Measurements from ENCODE around the gene TP53. TPM values are rescaled to one million over a fixed set of nuclear protein-coding genes. Genes with fewer than 3 reads are reported as not detected.

Gene TP53
- total and polyA plus RNA-seq, 10 of the 15 experiments (the other 5 are each of a cell fraction or from before 2014, with no cell fraction given), result 35.6 to 162 (median 75.9) TPM

DNA sequence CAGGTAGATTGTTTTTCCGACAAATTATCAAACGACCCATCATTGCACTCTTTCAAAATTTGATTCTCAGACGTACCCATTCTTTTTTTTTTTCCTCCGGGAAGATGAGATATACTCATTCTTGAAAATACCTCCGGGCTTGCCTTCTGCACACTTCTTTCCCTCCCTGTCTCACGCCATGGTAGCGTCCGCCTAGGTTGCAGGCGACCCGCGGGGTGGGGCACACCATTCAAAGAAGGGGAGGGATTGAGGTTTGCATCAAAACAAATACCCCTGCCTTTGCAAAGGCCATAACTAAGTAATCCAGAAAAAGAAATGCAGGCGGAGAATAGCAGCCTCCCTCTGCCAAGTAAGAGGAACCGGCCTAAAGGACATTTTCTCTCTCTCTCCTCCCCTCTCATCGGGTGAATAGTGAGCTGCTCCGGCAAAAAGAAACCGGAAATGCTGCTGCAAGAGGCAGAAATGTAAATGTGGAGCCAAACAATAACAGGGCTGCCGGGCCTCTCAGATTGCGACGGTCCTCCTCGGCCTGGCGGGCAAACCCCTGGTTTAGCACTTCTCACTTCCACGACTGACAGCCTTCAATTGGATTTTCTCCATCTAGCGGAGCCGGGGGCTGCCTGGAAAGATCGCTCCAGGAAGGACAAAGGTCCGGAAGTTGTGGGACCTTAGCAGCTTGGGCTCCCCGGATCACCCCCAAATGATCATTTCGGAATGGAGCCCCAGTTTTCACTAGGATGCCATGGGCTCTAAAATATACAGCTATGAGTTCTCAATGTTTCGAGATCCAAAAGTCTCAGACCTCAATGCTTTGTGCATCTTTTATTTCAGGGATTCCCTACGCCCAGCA, 843 bp downstream of the TP53 start:
- Histone ChIP-seq H3K79me2 (ENCODE audit: control insufficient read depth, insufficient read depth, low read length) (peaks cover 62% of the 10 kb centered on the region), H3K4me2 (ENCODE audit: control insufficient read depth, insufficient read depth) (peak overlapping the region; percentile 52), H4K20me1 (ENCODE audit: control insufficient read depth, insufficient read depth) (no peaks in the 10 kb centered on the region), H3K27me3 (replicated peaks in 1 of 2; ENCODE audit: control insufficient read depth in 2 of 2, insufficient read depth in 2 of 2, low read length in 1 of 2) (no peaks in the 10 kb centered on the region), H3K27ac (ENCODE audit: control insufficient read depth, insufficient read depth) (peak overlapping the region; percentile 100), H3K36me3 (ENCODE audit: control insufficient read depth in 2 of 2, insufficient read depth in 2 of 2, low read length in 1 of 2) (peaks cover 0 to 9% of the 10 kb centered on the region in 2 experiments; a peak in 1 of 4 replicates), H3K9ac (ENCODE audit: control insufficient read depth, insufficient read depth, low read length) (peak overlapping the region; percentile 100), H3K4me1 (ENCODE audit: control insufficient read depth, insufficient read depth, low read length) (peaks cover 12% of the 10 kb centered on the region), H3K9me3 (replicated peaks; ENCODE audit: control insufficient read depth, insufficient read depth, low read length) (no peaks in the 10 kb centered on the region), H2AFZ (ENCODE audit: control insufficient read depth, low read depth, low read length) (peak overlapping the region; percentile 59), H3K4me3 (peak overlapping the region; percentile 92)
- FAIRE-seq (peak; percentile 27), DNase-seq (ENCODE audit: low read depth, low spot score) (peak; percentile 86), ATAC-seq (peak; percentile 64)
- intact Hi-C loops (cut with micrococcal nuclease; ENCODE audit: unreplicated experiment) (loop anchor here (5.0 to 10.0 kb wide), 5 partner anchors 74 to 382 kb away; partner anchors contain the start of genes CYB5D1, EIF5A, FXR2 and NAA38), in situ Hi-C loops (cut with MboI) (no loop called here)
- POLR2A ChIA-PET, result interaction anchor here (0.5 to 4.3 kb wide), 37 partner anchors 20 to 1247 kb away, joined by 3 to 35 read pairs (median 5); partner anchors contain the start of genes ACAP1, ATP1B2, CD68 and CYB5D1
- TSS peak; percentile 85 for BruUV-seq (replicated peaks)
- RAD21 ChIA-PET (ENCODE audit: unreplicated experiment), result interaction anchor here (0.6 to 4.0 kb wide), 25 partner anchors 17 to 357 kb away, joined by 3 to 43 read pairs (median 5); partner anchors contain the start of genes ACAP1, CD68, FXR2 and MPDU1
- CTCF ChIA-PET, result interaction anchor here (0.6 to 6.4 kb wide), 38 partner anchors 14 to 641 kb away, joined by 3 to 128 read pairs (median 5); partner anchors contain the start of genes ACAP1, EFNB3, FXR2 and MPDU1
- SMC1A ChIA-PET (ENCODE audit: uncharacterized antibody, unreplicated experiment), result interaction anchor here (0.7 to 5.1 kb wide), 27 partner anchors 30 to 554 kb away, joined by 3 to 42 read pairs (median 5); partner anchors contain the start of genes ATP1B2, MPDU1, NEURL4 and SAT2
- under 1% methylated on average over 29 of the region's 30 CpGs for WGBS (ENCODE audit: insufficient coverage, insufficient replicate concordance, low lambda C conversion rate, missing lambda C conversion rate)
- peak; percentile 62; the same call in 1 of the 2 replicates for TF ChIP-seq BACH1 (IDR thresholded peaks at IDR 0.05; ENCODE audit: borderline replicate concordance)
- peak; percentile 22; the same call in 1 of the 2 replicates for TF ChIP-seq MTA3 (IDR thresholded peaks at IDR 0.05; ENCODE audit: borderline replicate concordance, low read length)
- peak; percentile 100 for TF ChIP-seq SREBF1 (IDR thresholded peaks at IDR 0.05; ENCODE audit: low read length)
- no peak; the same call in 1 of the 2 replicates for TF ChIP-seq RB1 (IDR thresholded peaks at IDR 0.05; ENCODE audit: borderline replicate concordance)
- TF ChIP-seq ZSCAN29 (IDR thresholded peaks at IDR 0.05), result no peak
- no peak for TF ChIP-seq CEBPB (IDR thresholded peaks at IDR 0.05; ENCODE audit: borderline replicate concordance in 1 of 2, low read depth in 2 of 2, low read length in 2 of 2)
- no peak for TF ChIP-seq HDGF (IDR thresholded peaks at IDR 0.05)
- no peak for TF ChIP-seq RCOR1 (conservative IDR thresholded peaks at IDR 0.05; ENCODE audit: low read depth, low read length)
- TF ChIP-seq STAT3 (IDR thresholded peaks at IDR 0.05; ENCODE audit: low read depth, low read length), result 0 out of 2 replicates have a peak, but pooled peaks have one; percentile 46
- TF ChIP-seq MEF2A (IDR thresholded peaks at IDR 0.05; ENCODE audit: insufficient read depth, low read depth, low read length), result no peak
- TF ChIP-seq PRDM15 (CRISPR knock-in tag; IDR thresholded peaks at IDR 0.05), result no peak
- TF ChIP-seq, protein P1, sequence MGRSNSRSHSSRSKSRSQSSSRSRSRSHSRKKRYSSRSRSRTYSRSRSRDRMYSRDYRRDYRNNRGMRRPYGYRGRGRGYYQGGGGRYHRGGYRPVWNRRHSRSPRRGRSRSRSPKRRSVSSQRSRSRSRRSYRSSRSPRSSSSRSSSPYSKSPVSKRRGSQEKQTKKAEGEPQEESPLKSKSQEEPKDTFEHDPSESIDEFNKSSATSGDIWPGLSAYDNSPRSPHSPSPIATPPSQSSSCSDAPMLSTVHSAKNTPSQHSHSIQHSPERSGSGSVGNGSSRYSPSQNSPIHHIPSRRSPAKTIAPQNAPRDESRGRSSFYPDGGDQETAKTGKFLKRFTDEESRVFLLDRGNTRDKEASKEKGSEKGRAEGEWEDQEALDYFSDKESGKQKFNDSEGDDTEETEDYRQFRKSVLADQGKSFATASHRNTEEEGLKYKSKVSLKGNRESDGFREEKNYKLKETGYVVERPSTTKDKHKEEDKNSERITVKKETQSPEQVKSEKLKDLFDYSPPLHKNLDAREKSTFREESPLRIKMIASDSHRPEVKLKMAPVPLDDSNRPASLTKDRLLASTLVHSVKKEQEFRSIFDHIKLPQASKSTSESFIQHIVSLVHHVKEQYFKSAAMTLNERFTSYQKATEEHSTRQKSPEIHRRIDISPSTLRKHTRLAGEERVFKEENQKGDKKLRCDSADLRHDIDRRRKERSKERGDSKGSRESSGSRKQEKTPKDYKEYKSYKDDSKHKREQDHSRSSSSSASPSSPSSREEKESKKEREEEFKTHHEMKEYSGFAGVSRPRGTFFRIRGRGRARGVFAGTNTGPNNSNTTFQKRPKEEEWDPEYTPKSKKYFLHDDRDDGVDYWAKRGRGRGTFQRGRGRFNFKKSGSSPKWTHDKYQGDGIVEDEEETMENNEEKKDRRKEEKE (IDR thresholded peaks at IDR 0.05), result peak; percentile 94
- TF ChIP-seq BMI1 (IDR thresholded peaks at IDR 0.05; ENCODE audit: borderline replicate concordance), result no peak
- TF ChIP-seq, protein P2, sequence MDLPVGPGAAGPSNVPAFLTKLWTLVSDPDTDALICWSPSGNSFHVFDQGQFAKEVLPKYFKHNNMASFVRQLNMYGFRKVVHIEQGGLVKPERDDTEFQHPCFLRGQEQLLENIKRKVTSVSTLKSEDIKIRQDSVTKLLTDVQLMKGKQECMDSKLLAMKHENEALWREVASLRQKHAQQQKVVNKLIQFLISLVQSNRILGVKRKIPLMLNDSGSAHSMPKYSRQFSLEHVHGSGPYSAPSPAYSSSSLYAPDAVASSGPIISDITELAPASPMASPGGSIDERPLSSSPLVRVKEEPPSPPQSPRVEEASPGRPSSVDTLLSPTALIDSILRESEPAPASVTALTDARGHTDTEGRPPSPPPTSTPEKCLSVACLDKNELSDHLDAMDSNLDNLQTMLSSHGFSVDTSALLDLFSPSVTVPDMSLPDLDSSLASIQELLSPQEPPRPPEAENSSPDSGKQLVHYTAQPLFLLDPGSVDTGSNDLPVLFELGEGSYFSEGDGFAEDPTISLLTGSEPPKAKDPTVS (IDR thresholded peaks at IDR 0.05; ENCODE audit: low read depth, low read length), result no peak

All from GM12878 (cell line).